ENCODE measurements around the gene THSD4. TPM values are rescaled to one million over a fixed set of nuclear protein-coding genes. Genes with fewer than 3 reads are reported as not detected.

The THSD4 gene
- total RNA-seq, 2 experiments from 2014 or later = not detected

GRCh38 chr15:71465131-71465955 is 350.1 kb downstream of the THSD4 start:
- H3K27ac Mint-ChIP-seq = no peak overlapping the region
- DNase-seq (no peak), ATAC-seq (no peak)
- CTCF ChIA-PET = interaction anchor here (1.6 kb wide), 1 partner anchor 20 kb away, joined by 3 read pairs; no protein-coding TSS in a partner anchor
- no peaks in the 10 kb centered on the region for H3K36me3 Mint-ChIP-seq (ENCODE audit: low read depth)
- no peak overlapping the region for H3K4me3 Mint-ChIP-seq
- no peaks in the 10 kb centered on the region for H3K9me3 Mint-ChIP-seq (ENCODE audit: insufficient read depth)
- peaks cover 3% of the 10 kb centered on the region for H3K27me3 Mint-ChIP-seq (ENCODE audit: low read depth)
- H3K4me1 Mint-ChIP-seq (ENCODE audit: low read depth) = no peaks in the 10 kb centered on the region
- POLR2A ChIA-PET = no interaction called here

DNA sequence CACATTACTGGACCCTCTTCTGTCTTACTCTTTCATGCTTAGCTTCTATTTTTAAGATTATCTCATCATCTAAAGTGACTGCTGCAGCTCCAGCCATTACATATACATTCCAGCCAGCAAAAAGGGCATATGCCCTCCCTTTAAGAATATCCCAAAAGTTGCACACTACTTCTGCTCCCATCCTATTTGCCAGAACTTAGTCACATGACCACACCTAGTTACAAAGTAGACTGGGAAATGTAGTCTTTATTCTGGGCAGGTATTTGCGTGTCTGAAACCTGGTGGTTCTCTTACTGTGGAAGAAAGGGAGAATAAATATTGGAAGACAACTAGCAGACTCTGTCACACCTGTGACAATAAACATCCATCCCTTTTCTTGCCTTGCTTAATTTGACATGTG is 353.4 kb downstream of the THSD4 start:
- ChIA-PET CTCF (no interaction called here), POLR2A (no interaction called here)
- no peak overlapping the region for H3K4me3 Mint-ChIP-seq
- H3K27ac Mint-ChIP-seq = no peak overlapping the region
- peaks cover 6% of the 10 kb centered on the region for H3K4me1 Mint-ChIP-seq (ENCODE audit: low read depth)
- H3K9me3 Mint-ChIP-seq (ENCODE audit: insufficient read depth) = no peaks in the 10 kb centered on the region
- no peak for ATAC-seq
- no peaks in the 10 kb centered on the region for H3K36me3 Mint-ChIP-seq (ENCODE audit: low read depth)
- peaks cover 3% of the 10 kb centered on the region for H3K27me3 Mint-ChIP-seq (ENCODE audit: low read depth)
- DNase-seq = no peak

GRCh38 chr15:71469413-71469812 is 354.1 kb downstream of the THSD4 start:
- peaks cover 6% of the 10 kb centered on the region for H3K4me1 Mint-ChIP-seq (ENCODE audit: low read depth)
- H3K27me3 Mint-ChIP-seq (ENCODE audit: low read depth) = peaks cover 3% of the 10 kb centered on the region
- ChIA-PET CTCF (no interaction called here), POLR2A (no interaction called here)
- ATAC-seq (no peak), DNase-seq (no peak)
- H3K9me3 Mint-ChIP-seq (ENCODE audit: insufficient read depth) = no peaks in the 10 kb centered on the region
- no peak overlapping the region for H3K4me3 Mint-ChIP-seq
- no peak overlapping the region for H3K27ac Mint-ChIP-seq
- no peaks in the 10 kb centered on the region for H3K36me3 Mint-ChIP-seq (ENCODE audit: low read depth)

- CTCF ChIA-PET = no interaction called here
- ATAC-seq = no peak
These were observed 356.1 kb downstream of the THSD4 start for GRCh38 chr15:71471347-71471746.

GRCh38 chr15:71472566-71472965 is 357.3 kb downstream of the THSD4 start:
- Mint-ChIP-seq H3K36me3 (ENCODE audit: low read depth) (no peaks in the 10 kb centered on the region), H3K4me3 (no peak overlapping the region), H3K4me1 (ENCODE audit: low read depth) (peaks cover 6% of the 10 kb centered on the region), H3K27ac (no peak overlapping the region), H3K9me3 (ENCODE audit: insufficient read depth) (no peaks in the 10 kb centered on the region), H3K27me3 (ENCODE audit: low read depth) (peaks cover 1% of the 10 kb centered on the region)
- CTCF ChIA-PET = no interaction called here
- ATAC-seq (no peak), DNase-seq (no peak)
- POLR2A ChIA-PET = no interaction called here

More at GRCh38 chr15:71471347-71471746, 356.1 kb downstream of the THSD4 start:
- no peaks in the 10 kb centered on the region for H3K27me3 Mint-ChIP-seq (ENCODE audit: low read depth)
- no peak overlapping the region for H3K27ac Mint-ChIP-seq
- H3K4me1 Mint-ChIP-seq (ENCODE audit: low read depth) = peaks cover 6% of the 10 kb centered on the region
- POLR2A ChIA-PET = no interaction called here
- no peaks in the 10 kb centered on the region for H3K36me3 Mint-ChIP-seq (ENCODE audit: low read depth)
- no peak for DNase-seq
- H3K9me3 Mint-ChIP-seq (ENCODE audit: insufficient read depth) = no peaks in the 10 kb centered on the region
- H3K4me3 Mint-ChIP-seq = no peak overlapping the region

DNA sequence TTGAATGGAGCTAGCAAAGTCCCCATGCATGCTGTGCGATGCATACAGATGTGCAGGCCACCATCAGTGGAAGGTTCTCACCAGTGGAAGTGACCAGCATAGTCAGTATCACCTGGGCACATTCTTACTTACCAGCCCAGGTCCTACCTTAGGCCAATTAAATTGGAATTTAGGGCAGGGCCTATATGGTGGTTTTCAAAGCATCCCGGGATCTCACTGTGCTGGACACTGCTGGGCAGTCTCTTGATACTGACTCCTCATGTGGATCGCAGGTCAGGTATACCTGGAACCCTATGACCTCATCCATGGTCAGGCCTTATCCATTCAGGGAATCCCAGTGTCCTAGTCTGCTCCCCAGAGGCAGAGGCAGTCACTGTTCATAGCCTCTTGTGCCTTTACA is 358.5 kb downstream of the THSD4 start:
- H3K4me3 Mint-ChIP-seq = no peak overlapping the region
- CTCF ChIA-PET = no interaction called here
- peaks cover 3% of the 10 kb centered on the region for H3K27me3 Mint-ChIP-seq (ENCODE audit: low read depth)
- ATAC-seq = no peak
- POLR2A ChIA-PET = no interaction called here
- no peak for DNase-seq
- H3K36me3 Mint-ChIP-seq (ENCODE audit: low read depth) = no peaks in the 10 kb centered on the region
- peaks cover 6% of the 10 kb centered on the region for H3K4me1 Mint-ChIP-seq (ENCODE audit: low read depth)
- no peaks in the 10 kb centered on the region for H3K9me3 Mint-ChIP-seq (ENCODE audit: insufficient read depth)
- no peak overlapping the region for H3K27ac Mint-ChIP-seq

GRCh38 chr15:71476823-71477222 is 361.6 kb downstream of the THSD4 start:
- POLR2A ChIA-PET = interaction anchor here (0.6 kb wide), 1 partner anchor 164 kb away, joined by 4 read pairs; no protein-coding TSS in a partner anchor
- no peak for ATAC-seq
- DNase-seq = no peak
- Mint-ChIP-seq H3K27ac (no peak overlapping the region), H3K4me3 (no peak overlapping the region), H3K4me1 (ENCODE audit: low read depth) (no peaks in the 10 kb centered on the region), H3K27me3 (ENCODE audit: low read depth) (peaks cover 7% of the 10 kb centered on the region), H3K36me3 (ENCODE audit: low read depth) (no peaks in the 10 kb centered on the region), H3K9me3 (ENCODE audit: insufficient read depth) (no peaks in the 10 kb centered on the region)
- CTCF ChIA-PET = interaction anchor here (0.9 to 1.7 kb wide), 3 partner anchors 9 to 304 kb away, joined by 3 to 5 read pairs (median 3); no protein-coding TSS in a partner anchor

DNA sequence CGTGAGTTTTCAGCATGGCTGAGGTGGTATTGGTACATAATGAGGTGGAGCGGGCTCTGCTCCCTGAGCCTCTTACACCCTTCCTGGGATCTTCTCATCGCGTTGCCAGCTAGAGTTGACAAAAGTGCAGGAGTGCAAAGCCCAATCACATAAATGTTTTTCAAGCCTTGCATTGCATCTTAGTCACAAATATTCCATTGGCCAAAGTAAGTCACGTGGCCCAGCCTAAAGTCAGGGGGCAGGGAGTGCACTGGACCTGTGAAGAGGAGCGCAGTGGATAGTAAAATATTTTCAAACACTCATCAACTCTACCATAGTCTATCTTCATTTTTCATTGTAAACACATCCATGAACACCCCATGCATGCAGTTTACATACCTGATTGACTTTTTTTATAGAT is 365.3 kb downstream of the THSD4 start:
- Mint-ChIP-seq H3K4me1 (ENCODE audit: low read depth) (no peaks in the 10 kb centered on the region), H3K4me3 (no peak overlapping the region), H3K27ac (no peak overlapping the region), H3K27me3 (ENCODE audit: low read depth) (peaks cover 7% of the 10 kb centered on the region), H3K9me3 (ENCODE audit: insufficient read depth) (no peaks in the 10 kb centered on the region), H3K36me3 (ENCODE audit: low read depth) (no peaks in the 10 kb centered on the region)
- no peak for ATAC-seq
- POLR2A ChIA-PET = no interaction called here
- DNase-seq = no peak
- CTCF ChIA-PET = no interaction called here

DNA sequence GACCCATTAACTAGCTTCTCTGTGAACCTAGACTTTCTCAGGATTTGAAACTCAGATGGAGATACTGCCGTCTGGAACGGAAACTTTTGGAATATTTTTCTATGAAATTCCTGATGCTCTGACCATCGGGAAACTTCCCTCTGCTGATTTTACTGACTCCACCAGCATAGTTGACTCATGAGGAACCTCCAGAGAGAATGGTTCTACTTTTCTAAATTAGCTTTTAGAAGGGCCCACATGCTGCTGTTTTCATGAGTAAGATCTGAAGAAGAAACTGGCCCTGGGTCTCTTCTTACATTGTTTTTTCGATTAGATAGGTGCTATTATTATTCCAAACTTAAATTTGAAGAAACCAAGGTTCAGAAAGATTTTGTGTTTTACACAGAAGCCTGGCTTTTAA is 368.8 kb downstream of the THSD4 start:
- Mint-ChIP-seq H3K27ac (no peak overlapping the region), H3K4me1 (ENCODE audit: low read depth) (no peaks in the 10 kb centered on the region), H3K4me3 (no peak overlapping the region), H3K36me3 (ENCODE audit: low read depth) (no peaks in the 10 kb centered on the region), H3K9me3 (ENCODE audit: insufficient read depth) (no peaks in the 10 kb centered on the region), H3K27me3 (ENCODE audit: low read depth) (peaks cover 5% of the 10 kb centered on the region)
- no peak for ATAC-seq
- DNase-seq = no peak
- ChIA-PET POLR2A (interaction anchor here (0.7 kb wide), 1 partner anchor 40 kb away, joined by 3 read pairs; no protein-coding TSS in a partner anchor), CTCF (no interaction called here)

DNA sequence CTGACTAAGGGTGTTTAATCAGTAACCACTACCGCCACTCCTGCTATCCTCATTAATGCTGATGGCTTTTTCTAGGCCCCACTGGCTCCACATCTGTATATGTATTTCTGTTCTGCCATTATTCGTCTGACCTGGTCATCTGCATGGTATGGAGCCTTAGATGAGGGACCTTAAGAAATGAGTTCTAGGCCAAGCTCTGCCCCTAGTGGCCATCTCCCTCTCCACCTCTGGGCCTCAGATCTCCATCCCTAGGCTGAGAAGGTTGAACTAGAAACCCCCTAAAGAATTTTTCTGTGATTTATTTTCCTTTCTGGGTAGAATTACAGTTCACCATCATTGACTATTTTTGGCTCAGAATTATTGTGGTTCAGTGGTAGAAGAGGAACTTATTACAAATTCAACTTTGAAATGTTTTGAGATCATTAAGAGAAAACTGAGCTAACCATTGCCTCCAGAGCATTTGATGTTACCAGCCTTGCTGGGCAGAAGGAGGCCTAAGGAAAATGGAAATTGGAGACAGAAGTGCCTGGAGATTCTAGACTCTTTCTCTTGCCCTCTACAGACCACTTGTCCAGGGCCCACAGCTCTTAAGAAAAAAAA is 369.9 kb downstream of the THSD4 start:
- H3K27ac Mint-ChIP-seq = no peak overlapping the region
- no peak for DNase-seq
- ChIA-PET POLR2A (no interaction called here), CTCF (interaction anchor here (1.1 to 1.7 kb wide), 5 partner anchors 8 to 259 kb away, joined by 3 to 5 read pairs (median 3); no protein-coding TSS in a partner anchor)
- peaks cover 2% of the 10 kb centered on the region for H3K27me3 Mint-ChIP-seq (ENCODE audit: low read depth)
- H3K4me3 Mint-ChIP-seq = no peak overlapping the region
- H3K4me1 Mint-ChIP-seq (ENCODE audit: low read depth) = no peaks in the 10 kb centered on the region
- H3K36me3 Mint-ChIP-seq (ENCODE audit: low read depth) = no peaks in the 10 kb centered on the region
- no peaks in the 10 kb centered on the region for H3K9me3 Mint-ChIP-seq (ENCODE audit: insufficient read depth)
- ATAC-seq = no peak

- Mint-ChIP-seq H3K4me1 (ENCODE audit: low read depth) (no peaks in the 10 kb centered on the region), H3K4me3 (no peak overlapping the region), H3K27ac (no peak overlapping the region), H3K27me3 (ENCODE audit: low read depth) (peaks cover 2% of the 10 kb centered on the region), H3K36me3 (ENCODE audit: low read depth) (no peaks in the 10 kb centered on the region), H3K9me3 (ENCODE audit: insufficient read depth) (no peaks in the 10 kb centered on the region)
- CTCF ChIA-PET = no interaction called here
- DNase-seq (no peak), ATAC-seq (no peak)
- POLR2A ChIA-PET = no interaction called here
These were observed 374.3 kb downstream of the THSD4 start for GRCh38 chr15:71489570-71489969.

GRCh38 chr15:71493526-71493925 is 378.3 kb downstream of the THSD4 start:
- POLR2A ChIA-PET = no interaction called here
- no peak for DNase-seq
- ATAC-seq = no peak
- Mint-ChIP-seq H3K4me3 (no peak overlapping the region), H3K27ac (no peak overlapping the region), H3K4me1 (ENCODE audit: low read depth) (no peaks in the 10 kb centered on the region), H3K9me3 (ENCODE audit: insufficient read depth) (no peaks in the 10 kb centered on the region), H3K27me3 (ENCODE audit: low read depth) (peaks cover 2% of the 10 kb centered on the region), H3K36me3 (ENCODE audit: low read depth) (no peaks in the 10 kb centered on the region)
- CTCF ChIA-PET = interaction anchor here (1.3 kb wide), 1 partner anchor 8 kb away, joined by 5 read pairs; no protein-coding TSS in a partner anchor

All from activated CD8-positive, alpha-beta T cell treated with anti-CD3 and anti-CD28 coated beads, Interleukin-2, amount 10 ng/mL, durations not matched to agents 7 days and 5 days (primary cell).